Activated gamma-delta T cell treated with anti-CD3 and anti-CD28 coated beads, Interleukin-2, amount 50 U/mL, for 16 hours (primary cell): ENCODE data around the gene MYCL.
A peak's percentile ranks its signal among the peaks of the same experiment; 100 is the strongest.

Experiments
- DNase-seq: peaks from one replicate; pipeline ENCODE4 v3.0.0-alpha.2; 2020; ENCODE audit warnings: low read depth

The MYCL gene

GRCh38 chr1:39852214-39852791, 49.4 kb downstream of the MYCL start:
- DNase-seq = no peak

GRCh38 chr1:39850606-39851216, 51.0 kb downstream of the MYCL start:
- DNase-seq = no peak

GRCh38 chr1:39849203-39849602, 52.5 kb downstream of the MYCL start:
- no peak for DNase-seq

GRCh38 chr1:39847940-39848339, 53.8 kb downstream of the MYCL start:
- DNase-seq = no peak

GRCh38 chr1:39846796-39847195, 54.9 kb downstream of the MYCL start:
- DNase-seq = no peak

- peak; percentile 63 for DNase-seq
Measured at GRCh38 chr1:39845569-39846566, 55.8 kb downstream of the MYCL start.
